K562 (cell line): ENCODE measurements around the gene RDH5. TPM values are rescaled to one million over a fixed set of nuclear protein-coding genes. Genes with fewer than 3 reads are reported as not detected.

Experiments used
- CEBPG ChIP-seq, 3 experiments: fragments of 200-800 bp in 1 of 3; sonication (Bioruptor generic) in 1 of 3; sonication (generic) in 1 of 3; formaldehyde crosslinking in 1 of 3; IDR thresholded peaks in 2 of 3; conservative IDR thresholded peaks in 1 of 3; 2 replicates each; pipeline versions ENCODE4 v1.6.1 to v1.8.0; 2016 to 2022; ENCODE audit warnings: missing compliant biosample characterization in 2 of 3, missing genetic modification characterization in 2 of 3, mild to moderate bottlenecking in 1 of 3, missing genetic modification reagents in 1 of 3
- DACH1 ChIP-seq: fragments of 450-650 bp; IDR thresholded peaks from 2 replicates; pipeline ENCODE4 v1.6.1; 2018; ENCODE audit not compliant: partially characterized antibody
- ELF1 ChIP-seq: fragments of 200-800 bp; sonication (Bioruptor generic); IDR thresholded peaks from 2 replicates; pipeline ENCODE4 v1.6.1; 2016; ENCODE audit warnings: missing genetic modification characterization, missing compliant biosample characterization
- ELF2 ChIP-seq: fragments of 250-450 bp; sonication (Bioruptor Pico); IDR thresholded peaks from 2 replicates; pipeline ENCODE4 v1.5.0; 2021; ENCODE audit warnings: mild to moderate bottlenecking
- FIP1L1 ChIP-seq: fragments of 200-400 bp; formaldehyde crosslinking; IDR thresholded peaks from 2 replicates; pipeline ENCODE4 v1.6.1; 2018; ENCODE audit warnings: mild to moderate bottlenecking, low read depth, low read length; ENCODE audit not compliant: poor library complexity, severe bottlenecking
- FOSL1 ChIP-seq: fragments of 200-800 bp; sonication (Bioruptor generic); conservative IDR thresholded peaks from 2 replicates; pipeline ENCODE4 v1.6.1; 2016; ENCODE audit warnings: missing genetic modification characterization, missing compliant biosample characterization
- KDM2B ChIP-seq: fragments of 250-450 bp; sonication (Bioruptor Pico); IDR thresholded peaks from 2 replicates; pipeline ENCODE4 v1.8.0; 2021; ENCODE audit warnings: mild to moderate bottlenecking, moderate library complexity
- MAZ ChIP-seq, 2 experiments: fragments of 450-650 bp in 1 of 2; sonication (generic) in 1 of 2; formaldehyde crosslinking; IDR thresholded peaks in 1 of 2; conservative IDR thresholded peaks in 1 of 2; 2 replicates each; pipeline versions ENCODE4 v1.4.0 to v1.5.0; 2020; ENCODE audit warnings: mild to moderate bottlenecking in 1 of 2, missing genetic modification reagents in 1 of 2
- MCM5 ChIP-seq: fragments of 450-650 bp; IDR thresholded peaks from 2 replicates; pipeline ENCODE4 v1.6.1; 2016; ENCODE audit warnings: low read depth
- NCOA1 ChIP-seq: fragments of 450-650 bp; IDR thresholded peaks from 2 replicates; pipeline ENCODE4 v1.6.1; 2016; ENCODE audit warnings: low read depth
- NR2C2 ChIP-seq, 2 experiments: fragments of 200-800 bp in 1 of 2; sonication (Bioruptor generic) in 1 of 2; sonication (generic) in 1 of 2; formaldehyde crosslinking in 1 of 2; IDR thresholded peaks; 2 replicates each; pipeline versions ENCODE4 v1.6.1 to v1.8.0; 2016 to 2022; ENCODE audit warnings: mild to moderate bottlenecking in 1 of 2, missing compliant biosample characterization in 1 of 2, missing genetic modification characterization in 1 of 2, missing genetic modification reagents in 1 of 2
- SRSF9 ChIP-seq: fragments of 200-400 bp; formaldehyde crosslinking; IDR thresholded peaks from 2 replicates; pipeline ENCODE4 v1.6.1; 2017; ENCODE audit warnings: low read depth, low read length, borderline replicate concordance
- ZNF41 ChIP-seq: fragments of 250-450 bp; sonication (Bioruptor Pico); conservative IDR thresholded peaks from 2 replicates; pipeline ENCODE4 v1.4.0; 2020; ENCODE audit warnings: mild to moderate bottlenecking
- polyA plus RNA-seq, 8 experiments: library from polyadenylated mRNA; depleted of rRNA in 4 of 8; stranded (reverse) in 5 of 8; unstranded in 3 of 8; fragments of >200 nt; fragmentation: Nextera tagmentation in 2 of 8; fragmentation: Illumina TruSeq in 1 of 8; extraction: Ambion mirVana in 2 of 8; extraction: Trizol in 1 of 8; gene quantifications; 2 replicates each; pipeline versions ENCODE4 v1.2.1 to v1.2.3, GENCODE V29; 2011 to 2014; ENCODE audit warnings: inconsistent platforms in 1 of 8, missing spikeins in 1 of 8
- total RNA-seq, 7 experiments: library from RNA; depleted of rRNA in 6 of 7; stranded (reverse); fragments of >200 nt in 6 of 7; fragmentation: Illumina TruSeq in 2 of 7; extraction: Trizol in 2 of 7; gene quantifications; 2 replicates each; pipeline versions ENCODE4 v1.2.1 to v1.2.3, GENCODE V29; 2011 to 2021; ENCODE audit warnings: low replicate concordance in 1 of 7
- TF ChIP-seq, protein P1 (sequence below): fragments of 250-450 bp; sonication (Bioruptor Pico); IDR thresholded peaks from 2 replicates; pipeline ENCODE4 v1.5.0; 2020; ENCODE audit warnings: mild to moderate bottlenecking, borderline replicate concordance
- TF ChIP-seq, protein P2 (sequence below), 2 experiments: IDR thresholded peaks; 2 replicates each; pipeline ENCODE4 v1.6.1; 2011; ENCODE audit warnings: borderline replicate concordance in 1 of 2, control low read depth in 1 of 2, low read depth in 1 of 2, low read length in 1 of 2, mild to moderate bottlenecking in 1 of 2, mixed read lengths in 1 of 2, moderate library complexity in 1 of 2; ENCODE audit not compliant: insufficient read depth in 1 of 2, insufficient read length in 1 of 2, poor library complexity in 1 of 2, severe bottlenecking in 1 of 2; ENCODE audit errors: extremely low read depth in 1 of 2
- TF ChIP-seq, protein P3 (sequence below): sonication (generic); formaldehyde crosslinking; IDR thresholded peaks from 2 replicates; pipeline ENCODE4 v1.8.0; 2022; ENCODE audit warnings: mild to moderate bottlenecking, missing genetic modification reagents
- TF ChIP-seq, protein P4 (sequence below): fragments of 250-450 bp; sonication (Bioruptor Pico); IDR thresholded peaks from 2 replicates; pipeline ENCODE4 v1.8.0; 2021; ENCODE audit warnings: moderate library complexity, mild to moderate bottlenecking, inconsistent platforms
- TF ChIP-seq, protein P5 (sequence below): fragments of 250-450 bp; sonication (Bioruptor Pico); IDR thresholded peaks from 2 replicates; pipeline ENCODE4 v1.4.0; 2020

The RDH5 gene
- total and polyA plus RNA-seq, 9 of the 15 experiments (the other 6 are each of a cell fraction or from before 2014, with no cell fraction given) = 0.28 to 2.0 (median 1.1) TPM; not detected in 1

DNA sequence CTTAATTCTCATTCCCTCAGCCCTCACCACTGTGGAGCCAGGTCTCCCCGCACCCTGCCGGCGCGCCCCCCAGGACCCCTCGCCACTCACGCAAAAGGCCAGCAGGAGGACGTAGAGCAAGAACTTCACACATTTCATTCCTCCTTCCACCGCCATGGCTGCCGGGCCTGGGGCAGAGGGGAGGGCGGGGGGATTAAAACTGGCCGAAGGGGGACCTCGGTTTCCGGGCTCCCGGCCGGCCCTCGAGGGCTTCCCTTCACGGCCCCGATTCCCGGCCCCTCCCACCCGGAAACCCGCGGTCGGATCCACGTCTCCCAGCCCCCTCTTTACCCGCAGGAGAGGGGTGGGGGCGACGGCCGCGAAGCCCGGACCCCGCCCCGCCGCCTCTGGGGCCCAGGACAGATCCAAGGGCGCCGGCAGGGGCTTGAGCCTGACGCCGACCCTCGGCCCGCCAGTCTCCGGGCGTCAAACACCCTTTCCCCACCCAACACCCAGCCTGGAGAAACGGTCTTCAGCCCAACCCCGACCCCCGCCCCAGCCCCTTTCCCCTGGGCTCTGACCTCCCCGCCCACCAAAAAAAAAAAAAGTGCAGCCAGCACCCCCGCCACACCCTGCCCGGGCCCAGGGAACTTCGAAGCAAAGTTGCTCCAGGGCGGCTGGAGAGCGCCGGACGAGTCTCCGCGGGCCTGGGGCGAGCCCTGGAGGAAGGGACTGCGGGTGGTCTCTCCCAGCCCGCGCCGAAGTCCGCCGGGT, 8.2 kb downstream of the RDH5 start (continued):
- TF ChIP-seq, protein P1, sequence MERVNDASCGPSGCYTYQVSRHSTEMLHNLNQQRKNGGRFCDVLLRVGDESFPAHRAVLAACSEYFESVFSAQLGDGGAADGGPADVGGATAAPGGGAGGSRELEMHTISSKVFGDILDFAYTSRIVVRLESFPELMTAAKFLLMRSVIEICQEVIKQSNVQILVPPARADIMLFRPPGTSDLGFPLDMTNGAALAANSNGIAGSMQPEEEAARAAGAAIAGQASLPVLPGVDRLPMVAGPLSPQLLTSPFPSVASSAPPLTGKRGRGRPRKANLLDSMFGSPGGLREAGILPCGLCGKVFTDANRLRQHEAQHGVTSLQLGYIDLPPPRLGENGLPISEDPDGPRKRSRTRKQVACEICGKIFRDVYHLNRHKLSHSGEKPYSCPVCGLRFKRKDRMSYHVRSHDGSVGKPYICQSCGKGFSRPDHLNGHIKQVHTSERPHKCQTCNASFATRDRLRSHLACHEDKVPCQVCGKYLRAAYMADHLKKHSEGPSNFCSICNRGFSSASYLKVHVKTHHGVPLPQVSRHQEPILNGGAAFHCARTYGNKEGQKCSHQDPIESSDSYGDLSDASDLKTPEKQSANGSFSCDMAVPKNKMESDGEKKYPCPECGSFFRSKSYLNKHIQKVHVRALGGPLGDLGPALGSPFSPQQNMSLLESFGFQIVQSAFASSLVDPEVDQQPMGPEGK (CRISPR knock-in tag) = no peak
- TF ChIP-seq FOSL1 (no peak), NCOA1 (0 out of 2 replicates have a peak, but pooled peaks have one; percentile 1), FIP1L1 (peak; percentile 3), MAZ (CRISPR knock-in tag; conservative IDR thresholded peaks at IDR 0.05 in 1 of 2, IDR thresholded peaks at IDR 0.05 in 1 of 2) (peak; percentile 33 to 62; a peak in 2 of 4 replicates), CEBPG (CRISPR knock-in tag; IDR thresholded peaks at IDR 0.05) (no peak; the same call in 1 of the 2 replicates), CEBPG (tag; conservative IDR thresholded peaks at IDR 0.05 in 1 of 2, IDR thresholded peaks at IDR 0.05 in 1 of 2) (0 out of 4 replicates have a peak, but pooled peaks of 1 of the 2 experiments have one; percentile 4), DACH1 (no peak), SRSF9 (no peak), NR2C2 (CRISPR knock-in tag; IDR thresholded peaks at IDR 0.05) (no peak), NR2C2 (tag; IDR thresholded peaks at IDR 0.05) (peak; percentile 7; the same call in 1 of the 2 replicates), ZNF41 (CRISPR knock-in tag) (no peak), KDM2B (no peak), MCM5 (no peak), ELF1 (tag) (peak; percentile 40), ELF2 (CRISPR knock-in tag) (0 out of 2 replicates have a peak, but pooled peaks have one; percentile 52)
- TF ChIP-seq, protein P2, sequence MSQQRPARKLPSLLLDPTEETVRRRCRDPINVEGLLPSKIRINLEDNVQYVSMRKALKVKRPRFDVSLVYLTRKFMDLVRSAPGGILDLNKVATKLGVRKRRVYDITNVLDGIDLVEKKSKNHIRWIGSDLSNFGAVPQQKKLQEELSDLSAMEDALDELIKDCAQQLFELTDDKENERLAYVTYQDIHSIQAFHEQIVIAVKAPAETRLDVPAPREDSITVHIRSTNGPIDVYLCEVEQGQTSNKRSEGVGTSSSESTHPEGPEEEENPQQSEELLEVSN (IDR thresholded peaks at IDR 0.05; ENCODE audit: borderline replicate concordance in 1 of 2, extremely low read depth in 1 of 2, insufficient read depth in 1 of 2, insufficient read length in 1 of 2, low read depth in 1 of 2, low read length in 1 of 2, poor library complexity in 1 of 2, severe bottlenecking in 1 of 2) = peak in 1 of 2 experiments; percentile 25
- TF ChIP-seq, protein P3, sequence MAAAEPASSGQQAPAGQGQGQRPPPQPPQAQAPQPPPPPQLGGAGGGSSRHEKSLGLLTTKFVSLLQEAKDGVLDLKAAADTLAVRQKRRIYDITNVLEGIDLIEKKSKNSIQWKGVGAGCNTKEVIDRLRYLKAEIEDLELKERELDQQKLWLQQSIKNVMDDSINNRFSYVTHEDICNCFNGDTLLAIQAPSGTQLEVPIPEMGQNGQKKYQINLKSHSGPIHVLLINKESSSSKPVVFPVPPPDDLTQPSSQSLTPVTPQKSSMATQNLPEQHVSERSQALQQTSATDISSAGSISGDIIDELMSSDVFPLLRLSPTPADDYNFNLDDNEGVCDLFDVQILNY = no peak
- TF ChIP-seq, protein P4, sequence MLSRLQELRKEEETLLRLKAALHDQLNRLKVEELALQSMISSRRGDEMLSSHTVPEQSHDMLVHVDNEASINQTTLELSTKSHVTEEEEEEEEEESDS (CRISPR knock-in tag) = no peak
- TF ChIP-seq, protein P5, sequence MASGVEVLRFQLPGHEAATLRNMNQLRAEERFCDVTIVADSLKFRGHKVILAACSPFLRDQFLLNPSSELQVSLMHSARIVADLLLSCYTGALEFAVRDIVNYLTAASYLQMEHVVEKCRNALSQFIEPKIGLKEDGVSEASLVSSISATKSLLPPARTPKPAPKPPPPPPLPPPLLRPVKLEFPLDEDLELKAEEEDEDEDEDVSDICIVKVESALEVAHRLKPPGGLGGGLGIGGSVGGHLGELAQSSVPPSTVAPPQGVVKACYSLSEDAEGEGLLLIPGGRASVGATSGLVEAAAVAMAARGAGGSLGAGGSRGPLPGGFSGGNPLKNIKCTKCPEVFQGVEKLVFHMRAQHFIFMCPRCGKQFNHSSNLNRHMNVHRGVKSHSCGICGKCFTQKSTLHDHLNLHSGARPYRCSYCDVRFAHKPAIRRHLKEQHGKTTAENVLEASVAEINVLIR (CRISPR knock-in tag) = no peak
